GM12873 (cell line): Measurements from ENCODE around the gene PCA3.

Experiments used
- CTCF ChIP-seq: IDR thresholded peaks from 2 replicates; pipeline ENCODE4 v1.5.1; 2012; ENCODE audit warnings: low read depth, mild to moderate bottlenecking, moderate library complexity, low read length, control low read depth; ENCODE audit not compliant: insufficient read depth; ENCODE audit errors: missing control alignments

PCA3 gene

GRCh38 chr9:76738402-76738801 is 25.8 kb upstream of the PCA3 start:
- TF ChIP-seq CTCF, result no peak

GRCh38 chr9:76741524-76741923 is 22.7 kb upstream of the PCA3 start:
- TF ChIP-seq CTCF, result no peak

- no peak for TF ChIP-seq CTCF
Observed at GRCh38 chr9:76743931-76744330, 20.3 kb upstream of the PCA3 start.

GRCh38 chr9:76744336-76744735 is 19.9 kb upstream of the PCA3 start:
- TF ChIP-seq CTCF, result no peak

GRCh38 chr9:76751001-76751400 is 13.2 kb upstream of the PCA3 start:
- no peak for TF ChIP-seq CTCF

- TF ChIP-seq CTCF, result no peak
Observed at GRCh38 chr9:76756268-76756640, 8.0 kb upstream of the PCA3 start.

GRCh38 chr9:76756941-76757673 is 7.1 kb upstream of the PCA3 start:
- TF ChIP-seq CTCF, result no peak
